GM23338 (cell line): Measurements from ENCODE around the gene PMAIP1. TPM values are rescaled to one million over a fixed set of nuclear protein-coding genes. Genes with fewer than 3 reads are reported as not detected.

Source experiments
- ATAC-seq: fragments of 200-7000 bp; cut with Tn5 transposase; 3 replicates; pipeline ENCODE4 v1.9.1; 2020
- DNase-seq: peaks from one replicate; pipeline ENCODE4 v3.0.0-alpha.2; 2015; ENCODE audit warnings: low spot score
- H2AFZ ChIP-seq: fragments of 200-600 bp; sonication (generic); 2 replicates; pipeline ENCODE4 v1.8.0; 2016; ENCODE audit warnings: antibody characterized with exemption, mild to moderate bottlenecking, moderate library complexity
- H3F3A ChIP-seq: fragments of 200-600 bp; sonication (generic); replicated peaks from 2 replicates; pipeline ENCODE4 v1.8.0; 2017; ENCODE audit warnings: antibody characterized with exemption, mixed run types, low read depth
- H3K27ac ChIP-seq: fragments of 200-600 bp; sonication (generic); 2 replicates; pipeline ENCODE4 v1.6.1; 2016; ENCODE audit warnings: low read depth
- H3K27me3 ChIP-seq: fragments of 200-600 bp; sonication (generic); 2 replicates; pipeline ENCODE4 v1.8.0; 2016; ENCODE audit warnings: mild to moderate bottlenecking, mixed run types, moderate library complexity; ENCODE audit not compliant: insufficient read depth
- H3K36me3 ChIP-seq: fragments of 200-600 bp; sonication (generic); 2 replicates; pipeline ENCODE4 v1.8.0; 2016; ENCODE audit warnings: mild to moderate bottlenecking; ENCODE audit not compliant: insufficient read depth
- H3K4me1 ChIP-seq: fragments of 200-600 bp; sonication (generic); 2 replicates; pipeline ENCODE4 v1.8.0; 2016; ENCODE audit warnings: mild to moderate bottlenecking, moderate library complexity; ENCODE audit not compliant: insufficient read depth
- H3K4me2 ChIP-seq: fragments of 200-600 bp; sonication (generic); 2 replicates; pipeline ENCODE4 v1.7.1; 2017; ENCODE audit warnings: mixed run types
- H3K4me3 ChIP-seq: fragments of 200-600 bp; sonication (generic); 2 replicates; pipeline ENCODE4 v1.6.1; 2016; ENCODE audit warnings: mixed run types
- H3K79me2 ChIP-seq: fragments of 200-600 bp; sonication (generic); replicated peaks from 2 replicates; pipeline ENCODE4 v1.8.0; 2017; ENCODE audit warnings: mild to moderate bottlenecking; ENCODE audit not compliant: insufficient read depth
- H3K9me2 ChIP-seq: fragments of 200-600 bp; sonication (generic); 2 replicates; pipeline ENCODE4 v1.8.0; 2017; ENCODE audit not compliant: insufficient read depth
- H4K20me1 ChIP-seq: fragments of 200-600 bp; sonication (generic); replicated peaks from 2 replicates; pipeline ENCODE4 v1.8.0; 2017; ENCODE audit warnings: mild to moderate bottlenecking; ENCODE audit not compliant: insufficient read depth
- H3K27ac Mint-ChIP-seq: 2 replicates; pipeline ENCODE4 v1.8.0; 2020; ENCODE audit warnings: inconsistent platforms, mild to moderate bottlenecking, moderate library complexity, mixed read lengths
- H3K27me3 Mint-ChIP-seq: 3 replicates; pipeline ENCODE4 v1.8.0; 2022; ENCODE audit warnings: low read depth, mild to moderate bottlenecking, moderate library complexity, mixed read lengths, inconsistent platforms; ENCODE audit not compliant: insufficient read depth, poor library complexity
- H3K36me3 Mint-ChIP-seq: 3 replicates; pipeline ENCODE4 v1.8.0; 2021; ENCODE audit warnings: low read depth, mild to moderate bottlenecking, inconsistent platforms, moderate library complexity, mixed read lengths
- H3K4me1 Mint-ChIP-seq: 3 replicates; pipeline ENCODE4 v1.8.0; 2020; ENCODE audit warnings: mild to moderate bottlenecking, inconsistent platforms, mixed read lengths
- H3K4me3 Mint-ChIP-seq: 3 replicates; pipeline ENCODE4 v1.8.0; 2021; ENCODE audit warnings: moderate library complexity, mild to moderate bottlenecking, inconsistent platforms, mixed read lengths
- H3K9me3 Mint-ChIP-seq: 3 replicates; pipeline ENCODE4 v1.8.0; 2020; ENCODE audit warnings: moderate library complexity, mild to moderate bottlenecking, inconsistent platforms, mixed read lengths
- CREB1 ChIP-seq: fragments of 250-450 bp; sonication (Bioruptor Pico); IDR thresholded peaks from 2 replicates; pipeline ENCODE4 v1.5.0; 2020; ENCODE audit warnings: low read depth, mild to moderate bottlenecking, moderate library complexity
- EZH2 ChIP-seq: fragments of 200-600 bp; sonication (generic); IDR thresholded peaks from one replicate; pipeline ENCODE4 v1.8.0; 2017; ENCODE audit warnings: antibody characterized with exemption, mild to moderate bottlenecking, low read depth; ENCODE audit not compliant: unreplicated experiment
- EZH2phosphoT487 ChIP-seq: fragments of 200-600 bp; sonication (generic); IDR thresholded peaks from one replicate; pipeline ENCODE4 v1.8.1; 2018; ENCODE audit warnings: antibody characterized with exemption; ENCODE audit not compliant: unreplicated experiment
- JUNB ChIP-seq: IDR thresholded peaks from one replicate; pipeline ENCODE4 v1.6.1; 2016; ENCODE audit warnings: antibody characterized with exemption; ENCODE audit not compliant: unreplicated experiment
- NANOG ChIP-seq: IDR thresholded peaks from 2 replicates; pipeline ENCODE4 v1.6.1; 2016; ENCODE audit warnings: antibody characterized with exemption, borderline replicate concordance
- POLR2AphosphoS5 ChIP-seq: IDR thresholded peaks from 2 replicates; pipeline ENCODE4 v1.6.1; 2016; ENCODE audit warnings: antibody characterized with exemption, low read depth
- STAT1 ChIP-seq: IDR thresholded peaks from one replicate; pipeline ENCODE4 v1.6.1; 2016; ENCODE audit warnings: antibody characterized with exemption; ENCODE audit not compliant: unreplicated experiment
- ZNF114 ChIP-seq: fragments of 250-450 bp; sonication (Bioruptor Pico); IDR thresholded peaks from 2 replicates; pipeline ENCODE4 v1.5.0; 2020; ENCODE audit warnings: mild to moderate bottlenecking, moderate library complexity
- ZNF331 ChIP-seq: fragments of 250-450 bp; sonication (Bioruptor Pico); IDR thresholded peaks from 2 replicates; pipeline ENCODE4 v1.5.0; 2020; ENCODE audit warnings: low read depth, mild to moderate bottlenecking, moderate library complexity
- polyA plus RNA-seq: library from polyadenylated mRNA; unstranded; fragments of >200 nt; fragmentation: Nextera tagmentation; extraction: Ambion mirVana; gene quantifications from 2 replicates; pipeline ENCODE4 v1.2.1, GENCODE V29; 2016
- total RNA-seq: library from RNA; depleted of rRNA; stranded (reverse); fragments of >200 nt; shearing (Covaris generic); gene quantifications from 2 replicates; pipeline ENCODE4 v1.2.3, GENCODE V29; 2014
- TF ChIP-seq, protein P1 (sequence below): IDR thresholded peaks from one replicate; pipeline ENCODE4 v1.6.1; 2018; ENCODE audit warnings: antibody characterized with exemption; ENCODE audit not compliant: unreplicated experiment
- TF ChIP-seq, protein P2 (sequence below), 2 experiments: fragments of 200-600 bp in 1 of 2; sonication (generic) in 1 of 2; conservative IDR thresholded peaks; 2 replicates each; pipeline versions ENCODE4 v1.5.1 to v1.6.1; 2016 to 2017; ENCODE audit warnings: antibody characterized with exemption in 2 of 2, low read depth in 2 of 2, mild to moderate bottlenecking in 2 of 2, moderate library complexity in 1 of 2
- TF ChIP-seq, protein P3 (sequence below): IDR thresholded peaks from 2 replicates; pipeline ENCODE4 v1.6.1; 2016; ENCODE audit warnings: antibody characterized with exemption
- TF ChIP-seq, protein P4 (sequence below): fragments of 250-450 bp; sonication (Bioruptor Pico); IDR thresholded peaks from 2 replicates; pipeline ENCODE4 v1.5.0; 2020; ENCODE audit warnings: mild to moderate bottlenecking, moderate library complexity

The PMAIP1 gene
- total and polyA plus RNA-seq, 2 experiments from 2014 or later = 156 to 296 TPM

DNA sequence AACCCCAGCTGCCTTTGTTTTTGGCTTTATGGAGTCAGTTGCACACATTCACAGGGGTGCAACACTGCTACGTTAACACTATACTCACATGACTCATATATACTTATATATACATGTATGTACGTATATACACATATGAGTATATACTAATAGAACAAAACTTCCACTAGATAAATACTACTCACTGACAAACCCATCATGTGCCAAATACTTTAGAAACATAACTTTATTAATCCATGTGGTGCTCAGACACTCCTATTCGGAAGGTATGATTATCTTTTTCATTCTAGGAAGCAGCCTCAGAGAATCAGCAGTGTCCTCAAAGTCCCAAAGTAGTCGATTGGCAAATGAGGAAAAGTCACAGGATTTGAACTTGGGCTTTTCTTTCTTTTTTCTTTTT is 7.9 kb downstream of the PMAIP1 start:
- Histone ChIP-seq H2AFZ (no peak overlapping the region), H3K79me2 (peaks cover 18% of the 10 kb centered on the region), H3F3A (no peaks in the 10 kb centered on the region; the same call in 1 of the 2 replicates), H4K20me1 (peaks cover 14% of the 10 kb centered on the region; the same call in 1 of the 2 replicates), H3K4me3 (no peak overlapping the region), H3K4me1 (peaks cover 45% of the 10 kb centered on the region), H3K27ac (no peak overlapping the region), H3K36me3 (peaks cover 17% of the 10 kb centered on the region; the same call in 1 of the 2 replicates), H3K27me3 (no peaks in the 10 kb centered on the region), H3K4me2 (no peak overlapping the region), H3K9me2 (no peaks in the 10 kb centered on the region)
- no peaks in the 10 kb centered on the region for H3K9me3 Mint-ChIP-seq
- H3K27me3 Mint-ChIP-seq = peaks cover 8% of the 10 kb centered on the region
- TF ChIP-seq EZH2 = no peak
- TF ChIP-seq, protein P1, sequence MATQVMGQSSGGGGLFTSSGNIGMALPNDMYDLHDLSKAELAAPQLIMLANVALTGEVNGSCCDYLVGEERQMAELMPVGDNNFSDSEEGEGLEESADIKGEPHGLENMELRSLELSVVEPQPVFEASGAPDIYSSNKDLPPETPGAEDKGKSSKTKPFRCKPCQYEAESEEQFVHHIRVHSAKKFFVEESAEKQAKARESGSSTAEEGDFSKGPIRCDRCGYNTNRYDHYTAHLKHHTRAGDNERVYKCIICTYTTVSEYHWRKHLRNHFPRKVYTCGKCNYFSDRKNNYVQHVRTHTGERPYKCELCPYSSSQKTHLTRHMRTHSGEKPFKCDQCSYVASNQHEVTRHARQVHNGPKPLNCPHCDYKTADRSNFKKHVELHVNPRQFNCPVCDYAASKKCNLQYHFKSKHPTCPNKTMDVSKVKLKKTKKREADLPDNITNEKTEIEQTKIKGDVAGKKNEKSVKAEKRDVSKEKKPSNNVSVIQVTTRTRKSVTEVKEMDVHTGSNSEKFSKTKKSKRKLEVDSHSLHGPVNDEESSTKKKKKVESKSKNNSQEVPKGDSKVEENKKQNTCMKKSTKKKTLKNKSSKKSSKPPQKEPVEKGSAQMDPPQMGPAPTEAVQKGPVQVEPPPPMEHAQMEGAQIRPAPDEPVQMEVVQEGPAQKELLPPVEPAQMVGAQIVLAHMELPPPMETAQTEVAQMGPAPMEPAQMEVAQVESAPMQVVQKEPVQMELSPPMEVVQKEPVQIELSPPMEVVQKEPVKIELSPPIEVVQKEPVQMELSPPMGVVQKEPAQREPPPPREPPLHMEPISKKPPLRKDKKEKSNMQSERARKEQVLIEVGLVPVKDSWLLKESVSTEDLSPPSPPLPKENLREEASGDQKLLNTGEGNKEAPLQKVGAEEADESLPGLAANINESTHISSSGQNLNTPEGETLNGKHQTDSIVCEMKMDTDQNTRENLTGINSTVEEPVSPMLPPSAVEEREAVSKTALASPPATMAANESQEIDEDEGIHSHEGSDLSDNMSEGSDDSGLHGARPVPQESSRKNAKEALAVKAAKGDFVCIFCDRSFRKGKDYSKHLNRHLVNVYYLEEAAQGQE = no peak
- TF ChIP-seq, protein P2, sequence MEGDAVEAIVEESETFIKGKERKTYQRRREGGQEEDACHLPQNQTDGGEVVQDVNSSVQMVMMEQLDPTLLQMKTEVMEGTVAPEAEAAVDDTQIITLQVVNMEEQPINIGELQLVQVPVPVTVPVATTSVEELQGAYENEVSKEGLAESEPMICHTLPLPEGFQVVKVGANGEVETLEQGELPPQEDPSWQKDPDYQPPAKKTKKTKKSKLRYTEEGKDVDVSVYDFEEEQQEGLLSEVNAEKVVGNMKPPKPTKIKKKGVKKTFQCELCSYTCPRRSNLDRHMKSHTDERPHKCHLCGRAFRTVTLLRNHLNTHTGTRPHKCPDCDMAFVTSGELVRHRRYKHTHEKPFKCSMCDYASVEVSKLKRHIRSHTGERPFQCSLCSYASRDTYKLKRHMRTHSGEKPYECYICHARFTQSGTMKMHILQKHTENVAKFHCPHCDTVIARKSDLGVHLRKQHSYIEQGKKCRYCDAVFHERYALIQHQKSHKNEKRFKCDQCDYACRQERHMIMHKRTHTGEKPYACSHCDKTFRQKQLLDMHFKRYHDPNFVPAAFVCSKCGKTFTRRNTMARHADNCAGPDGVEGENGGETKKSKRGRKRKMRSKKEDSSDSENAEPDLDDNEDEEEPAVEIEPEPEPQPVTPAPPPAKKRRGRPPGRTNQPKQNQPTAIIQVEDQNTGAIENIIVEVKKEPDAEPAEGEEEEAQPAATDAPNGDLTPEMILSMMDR (conservative IDR thresholded peaks at IDR 0.05; ENCODE audit: low read depth in 2 of 2) = no peak
- TF ChIP-seq, protein P3, sequence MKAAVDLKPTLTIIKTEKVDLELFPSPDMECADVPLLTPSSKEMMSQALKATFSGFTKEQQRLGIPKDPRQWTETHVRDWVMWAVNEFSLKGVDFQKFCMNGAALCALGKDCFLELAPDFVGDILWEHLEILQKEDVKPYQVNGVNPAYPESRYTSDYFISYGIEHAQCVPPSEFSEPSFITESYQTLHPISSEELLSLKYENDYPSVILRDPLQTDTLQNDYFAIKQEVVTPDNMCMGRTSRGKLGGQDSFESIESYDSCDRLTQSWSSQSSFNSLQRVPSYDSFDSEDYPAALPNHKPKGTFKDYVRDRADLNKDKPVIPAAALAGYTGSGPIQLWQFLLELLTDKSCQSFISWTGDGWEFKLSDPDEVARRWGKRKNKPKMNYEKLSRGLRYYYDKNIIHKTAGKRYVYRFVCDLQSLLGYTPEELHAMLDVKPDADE = no peak
- no peak for TF ChIP-seq CREB1 (CRISPR knock-in tag)
- TF ChIP-seq ZNF114 = no peak
- no peak for TF ChIP-seq EZH2phosphoT487
- TF ChIP-seq POLR2AphosphoS5 = no peak
- TF ChIP-seq, protein P4, sequence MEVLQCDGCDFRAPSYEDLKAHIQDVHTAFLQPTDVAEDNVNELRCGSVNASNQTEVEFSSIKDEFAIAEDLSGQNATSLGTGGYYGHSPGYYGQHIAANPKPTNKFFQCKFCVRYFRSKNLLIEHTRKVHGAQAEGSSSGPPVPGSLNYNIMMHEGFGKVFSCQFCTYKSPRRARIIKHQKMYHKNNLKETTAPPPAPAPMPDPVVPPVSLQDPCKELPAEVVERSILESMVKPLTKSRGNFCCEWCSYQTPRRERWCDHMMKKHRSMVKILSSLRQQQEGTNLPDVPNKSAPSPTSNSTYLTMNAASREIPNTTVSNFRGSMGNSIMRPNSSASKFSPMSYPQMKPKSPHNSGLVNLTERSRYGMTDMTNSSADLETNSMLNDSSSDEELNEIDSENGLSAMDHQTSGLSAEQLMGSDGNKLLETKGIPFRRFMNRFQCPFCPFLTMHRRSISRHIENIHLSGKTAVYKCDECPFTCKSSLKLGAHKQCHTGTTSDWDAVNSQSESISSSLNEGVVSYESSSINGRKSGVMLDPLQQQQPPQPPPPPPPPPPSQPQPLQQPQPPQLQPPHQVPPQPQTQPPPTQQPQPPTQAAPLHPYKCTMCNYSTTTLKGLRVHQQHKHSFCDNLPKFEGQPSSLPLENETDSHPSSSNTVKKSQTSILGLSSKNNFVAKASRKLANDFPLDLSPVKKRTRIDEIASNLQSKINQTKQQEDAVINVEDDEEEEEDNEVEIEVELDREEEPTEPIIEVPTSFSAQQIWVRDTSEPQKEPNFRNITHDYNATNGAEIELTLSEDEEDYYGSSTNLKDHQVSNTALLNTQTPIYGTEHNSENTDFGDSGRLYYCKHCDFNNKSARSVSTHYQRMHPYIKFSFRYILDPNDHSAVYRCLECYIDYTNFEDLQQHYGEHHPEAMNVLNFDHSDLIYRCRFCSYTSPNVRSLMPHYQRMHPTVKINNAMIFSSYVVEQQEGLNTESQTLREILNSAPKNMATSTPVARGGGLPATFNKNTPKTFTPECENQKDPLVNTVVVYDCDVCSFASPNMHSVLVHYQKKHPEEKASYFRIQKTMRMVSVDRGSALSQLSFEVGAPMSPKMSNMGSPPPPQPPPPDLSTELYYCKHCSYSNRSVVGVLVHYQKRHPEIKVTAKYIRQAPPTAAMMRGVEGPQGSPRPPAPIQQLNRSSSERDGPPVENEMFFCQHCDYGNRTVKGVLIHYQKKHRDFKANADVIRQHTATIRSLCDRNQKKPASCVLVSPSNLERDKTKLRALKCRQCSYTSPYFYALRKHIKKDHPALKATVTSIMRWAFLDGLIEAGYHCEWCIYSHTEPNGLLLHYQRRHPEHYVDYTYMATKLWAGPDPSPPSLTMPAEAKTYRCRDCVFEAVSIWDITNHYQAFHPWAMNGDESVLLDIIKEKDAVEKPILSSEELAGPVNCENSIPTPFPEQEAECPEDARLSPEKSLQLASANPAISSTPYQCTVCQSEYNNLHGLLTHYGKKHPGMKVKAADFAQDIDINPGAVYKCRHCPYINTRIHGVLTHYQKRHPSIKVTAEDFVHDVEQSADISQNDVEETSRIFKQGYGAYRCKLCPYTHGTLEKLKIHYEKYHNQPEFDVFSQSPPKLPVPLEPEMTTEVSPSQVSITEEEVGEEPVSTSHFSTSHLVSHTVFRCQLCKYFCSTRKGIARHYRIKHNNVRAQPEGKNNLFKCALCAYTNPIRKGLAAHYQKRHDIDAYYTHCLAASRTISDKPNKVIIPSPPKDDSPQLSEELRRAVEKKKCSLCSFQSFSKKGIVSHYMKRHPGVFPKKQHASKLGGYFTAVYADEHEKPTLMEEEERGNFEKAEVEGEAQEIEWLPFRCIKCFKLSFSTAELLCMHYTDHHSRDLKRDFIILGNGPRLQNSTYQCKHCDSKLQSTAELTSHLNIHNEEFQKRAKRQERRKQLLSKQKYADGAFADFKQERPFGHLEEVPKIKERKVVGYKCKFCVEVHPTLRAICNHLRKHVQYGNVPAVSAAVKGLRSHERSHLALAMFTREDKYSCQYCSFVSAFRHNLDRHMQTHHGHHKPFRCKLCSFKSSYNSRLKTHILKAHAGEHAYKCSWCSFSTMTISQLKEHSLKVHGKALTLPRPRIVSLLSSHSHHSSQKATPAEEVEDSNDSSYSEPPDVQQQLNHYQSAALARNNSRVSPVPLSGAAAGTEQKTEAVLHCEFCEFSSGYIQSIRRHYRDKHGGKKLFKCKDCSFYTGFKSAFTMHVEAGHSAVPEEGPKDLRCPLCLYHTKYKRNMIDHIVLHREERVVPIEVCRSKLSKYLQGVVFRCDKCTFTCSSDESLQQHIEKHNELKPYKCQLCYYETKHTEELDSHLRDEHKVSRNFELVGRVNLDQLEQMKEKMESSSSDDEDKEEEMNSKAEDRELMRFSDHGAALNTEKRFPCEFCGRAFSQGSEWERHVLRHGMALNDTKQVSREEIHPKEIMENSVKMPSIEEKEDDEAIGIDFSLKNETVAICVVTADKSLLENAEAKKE (CRISPR knock-in tag) = no peak
- no peak for TF ChIP-seq NANOG
- TF ChIP-seq ZNF331 (CRISPR knock-in tag) = no peak
- TF ChIP-seq JUNB = no peak
- no peak for TF ChIP-seq STAT1
- no peak overlapping the region for H3K4me3 Mint-ChIP-seq
- DNase-seq (no peak), ATAC-seq (no peak)
- peaks cover 21% of the 10 kb centered on the region for H3K36me3 Mint-ChIP-seq
- no peak overlapping the region for H3K27ac Mint-ChIP-seq
- peaks cover 58% of the 10 kb centered on the region for H3K4me1 Mint-ChIP-seq
